ENCODE measurements around the gene ATG5. TPM values are rescaled to one million over a fixed set of nuclear protein-coding genes. Genes with fewer than 3 reads are reported as not detected.

Gene ATG5
- total RNA-seq, 1 donor from 2014 or later: 87.2 TPM

- no peak for FAIRE-seq
- DNase-seq (ENCODE audit: low spot score in 2 of 2): no peak
These were observed 138.8 kb downstream of the ATG5 start for GRCh38 chr6:106186714-106187113.

- DNase-seq (ENCODE audit: low spot score in 2 of 2) (no peak), FAIRE-seq (no peak)
These were observed 139.4 kb downstream of the ATG5 start for GRCh38 chr6:106186172-106186571.

GRCh38 chr6:106185615-106186014, 139.9 kb downstream of the ATG5 start:
- no peak for DNase-seq (ENCODE audit: low spot score in 2 of 2)
- FAIRE-seq: no peak

- DNase-seq (ENCODE audit: low spot score in 2 of 2) (no peak), FAIRE-seq (no peak)
These were observed 140.9 kb downstream of the ATG5 start for GRCh38 chr6:106184629-106185028.

GRCh38 chr6:106183430-106183829, 142.1 kb downstream of the ATG5 start:
- no peak for FAIRE-seq
- no peak for DNase-seq (ENCODE audit: low spot score in 2 of 2)

GRCh38 chr6:106182455-106182854, 143.1 kb downstream of the ATG5 start:
- FAIRE-seq (no peak), DNase-seq (ENCODE audit: low spot score in 2 of 2) (no peak)

- no peak for DNase-seq (ENCODE audit: low spot score in 2 of 2)
- no peak for FAIRE-seq
These were observed 143.7 kb downstream of the ATG5 start for GRCh38 chr6:106181664-106182418.

GRCh38 chr6:106180208-106180607, 145.4 kb downstream of the ATG5 start:
- DNase-seq (ENCODE audit: low spot score in 2 of 2) (no peak), FAIRE-seq (no peak)

- no peak for FAIRE-seq
- no peak for DNase-seq (ENCODE audit: low spot score in 2 of 2)
These were observed 146.7 kb downstream of the ATG5 start for GRCh38 chr6:106178900-106179299.

- DNase-seq (ENCODE audit: low spot score in 2 of 2) (no peak), FAIRE-seq (no peak)
These were observed 147.8 kb downstream of the ATG5 start for GRCh38 chr6:106177786-106178185.

- no peak for DNase-seq (ENCODE audit: low spot score in 2 of 2)
- FAIRE-seq: no peak
These were observed 152.3 kb downstream of the ATG5 start for GRCh38 chr6:106173124-106173879.

- no peak for DNase-seq (ENCODE audit: low spot score in 2 of 2)
- no peak for FAIRE-seq
These were observed 155.3 kb downstream of the ATG5 start for GRCh38 chr6:106170030-106170791.

GRCh38 chr6:106169517-106169916, 156.0 kb downstream of the ATG5 start:
- no peak for DNase-seq (ENCODE audit: low spot score in 2 of 2)
- FAIRE-seq: no peak

- DNase-seq (ENCODE audit: low spot score in 2 of 2) (no peak), FAIRE-seq (no peak)
These were observed 157.3 kb downstream of the ATG5 start for GRCh38 chr6:106168097-106168888.

GRCh38 chr6:106167096-106167814, 158.3 kb downstream of the ATG5 start:
- DNase-seq (ENCODE audit: low spot score in 2 of 2) (no peak), FAIRE-seq (no peak)

GRCh38 chr6:106165885-106166485, 159.6 kb downstream of the ATG5 start:
- no peak for DNase-seq (ENCODE audit: low spot score in 2 of 2)

GRCh38 chr6:106163966-106164877, 161.3 kb downstream of the ATG5 start:
- FAIRE-seq (no peak), DNase-seq (ENCODE audit: low spot score in 2 of 2) (peak in 1 of 2 donors; percentile 19)

More at GRCh38 chr6:106165885-106166485, 159.6 kb downstream of the ATG5 start:
- no peak for FAIRE-seq

GRCh38 chr6:106163446-106163965, 162.1 kb downstream of the ATG5 start:
- DNase-seq (ENCODE audit: low spot score in 2 of 2) (peak in 1 of 2 donors; percentile 17), FAIRE-seq (no peak)
